ENCODE measurements around the gene METAP1.
"Not testable (repeated sequence)": the region's sequence is repeated elsewhere in the genome, so short reads cannot be mapped to it uniquely, and the experiment has no call there.

The METAP1 gene

DNA sequence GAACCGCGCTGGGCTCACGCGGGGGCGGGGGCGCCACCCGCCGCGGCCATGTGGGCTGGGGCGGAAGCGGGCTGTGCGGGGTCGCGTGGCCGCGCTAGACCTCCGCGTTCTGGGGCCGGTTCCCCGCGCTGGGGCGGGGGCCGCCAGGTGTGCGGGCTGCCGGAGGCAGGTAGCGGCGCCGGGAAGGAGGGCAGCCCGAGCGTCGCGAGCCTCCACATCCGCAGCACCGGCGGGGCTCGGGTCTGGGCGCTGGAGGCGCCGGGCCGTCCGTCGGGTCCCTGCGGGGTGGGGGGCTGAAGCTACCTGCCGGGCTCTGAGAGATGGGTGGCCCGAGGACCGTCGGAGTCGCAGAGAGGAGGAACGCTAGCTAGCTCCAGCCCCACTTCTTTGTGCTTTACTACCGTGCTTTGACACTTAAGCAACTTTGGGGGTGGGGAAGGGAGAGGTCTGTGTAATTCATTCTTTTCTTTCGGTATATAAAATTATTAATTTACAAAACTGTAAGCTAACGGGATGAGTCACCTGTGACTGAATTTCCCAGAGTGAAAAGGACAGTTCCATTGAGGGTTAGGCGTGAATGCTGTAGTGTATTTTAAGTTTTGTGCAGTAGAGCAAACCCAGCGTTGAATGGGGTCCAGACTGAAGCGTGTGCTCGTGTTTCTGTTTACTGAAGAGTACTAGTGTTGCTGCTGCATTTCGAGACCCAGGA is 689 bp downstream of the METAP1 start:
- in situ Hi-C loops (cut with HindIII; ENCODE audit: low sequenced_read_pairs) = loop anchor here (5.0 kb wide), 1 partner anchor 51 kb away; no protein-coding TSS in a partner anchor

- in situ Hi-C loops (cut with HindIII; ENCODE audit: low sequenced_read_pairs) = loop anchor here (5.0 kb wide), 1 partner anchor 51 kb away; no protein-coding TSS in a partner anchor
Observed at GRCh38 chr4:98996765-98997068, 1.2 kb downstream of the METAP1 start.

DNA sequence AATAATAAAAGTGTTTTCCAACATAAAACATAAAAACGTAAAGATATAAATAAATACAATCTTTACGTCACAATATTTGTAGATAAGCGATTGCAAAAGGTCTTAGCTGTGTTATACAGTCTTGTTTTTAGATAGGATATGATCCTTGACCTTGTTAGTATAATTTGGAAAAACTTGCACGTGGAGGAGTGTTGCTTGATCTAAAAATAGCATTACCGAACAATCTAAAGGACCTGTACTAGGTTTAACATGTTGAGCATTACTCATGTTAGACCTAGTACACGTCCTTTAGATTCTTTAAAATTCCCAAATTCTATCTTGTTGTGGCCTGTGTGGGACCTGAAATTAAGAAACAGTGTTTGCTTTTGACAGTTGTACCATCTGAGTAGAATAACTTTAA is 1.6 kb downstream of the METAP1 start:
- in situ Hi-C loops (cut with HindIII; ENCODE audit: low sequenced_read_pairs) = loop anchor here (5.0 kb wide), 1 partner anchor 50 kb away; no protein-coding TSS in a partner anchor

GRCh38 chr4:98998551-98998950 is 3.0 kb downstream of the METAP1 start:
- in situ Hi-C loops (cut with HindIII; ENCODE audit: low sequenced_read_pairs) = loop anchor here (5.0 kb wide), 1 partner anchor 49 kb away; no protein-coding TSS in a partner anchor

GRCh38 chr4:99002279-99002678 is 6.8 kb downstream of the METAP1 start:
- in situ Hi-C loops (cut with HindIII; ENCODE audit: low sequenced_read_pairs) = no loop called here

GRCh38 chr4:99008051-99008450 is 12.5 kb downstream of the METAP1 start:
- in situ Hi-C loops (cut with HindIII; ENCODE audit: low sequenced_read_pairs) = no loop called here

GRCh38 chr4:99011910-99012309 is 16.4 kb downstream of the METAP1 start:
- in situ Hi-C loops (cut with HindIII; ENCODE audit: low sequenced_read_pairs) = no loop called here

DNA sequence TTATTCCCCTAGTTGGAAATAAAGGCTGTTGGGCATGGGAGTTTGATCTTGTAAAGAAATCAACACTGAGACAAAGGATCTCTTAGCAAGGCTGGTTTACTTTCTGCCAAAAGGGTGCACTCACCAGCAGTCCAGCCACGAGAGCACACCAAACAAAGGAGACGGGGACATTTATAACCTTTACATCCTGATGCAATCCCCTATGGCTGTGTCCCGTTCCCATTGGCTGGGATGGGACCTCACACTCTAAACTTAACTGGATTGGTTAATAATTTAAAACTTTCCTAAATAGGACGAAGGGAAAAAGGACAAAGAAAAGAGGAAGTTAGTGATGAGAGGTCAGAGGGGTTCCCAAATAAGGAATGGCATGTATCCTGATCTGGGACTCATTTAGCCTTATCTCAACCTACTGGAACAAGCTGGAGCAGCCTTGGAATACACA is 17.9 kb downstream of the METAP1 start:
- in situ Hi-C loops (cut with HindIII; ENCODE audit: low sequenced_read_pairs) = no loop called here

DNA sequence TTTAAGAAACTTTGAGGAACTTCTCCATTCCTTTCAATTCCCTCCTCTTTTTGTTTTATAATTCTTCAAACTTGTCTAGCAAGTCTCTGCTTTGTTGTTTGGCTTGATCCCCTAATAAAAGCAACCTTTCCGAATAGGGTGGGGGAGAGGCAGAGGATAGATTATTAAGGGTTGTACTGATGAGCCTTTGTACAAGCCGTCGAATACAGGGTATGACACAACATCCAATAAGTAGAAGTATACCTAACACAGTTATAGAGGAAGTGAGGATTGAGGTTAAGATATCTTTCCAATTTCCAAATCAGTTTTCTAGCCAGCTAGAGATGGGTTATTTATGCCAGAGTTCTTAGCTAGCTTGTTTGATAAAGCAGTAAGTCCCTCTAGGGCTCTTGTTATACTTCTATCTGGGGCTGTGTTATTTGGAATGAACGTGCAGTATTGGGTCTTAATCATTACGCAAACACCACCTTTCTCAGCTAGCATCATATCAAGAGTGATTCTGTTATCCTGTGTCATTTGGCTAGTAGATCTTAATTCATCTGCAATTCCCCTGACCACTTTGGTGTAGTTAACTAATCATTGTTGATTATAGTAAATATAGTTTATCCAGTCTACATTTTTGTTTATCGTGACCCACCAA is 18.5 kb downstream of the METAP1 start:
- in situ Hi-C loops (cut with HindIII; ENCODE audit: low sequenced_read_pairs) = no loop called here

- in situ Hi-C loops (cut with HindIII; ENCODE audit: low sequenced_read_pairs) = no loop called here
Observed at GRCh38 chr4:99021386-99021785, 25.9 kb downstream of the METAP1 start.

DNA sequence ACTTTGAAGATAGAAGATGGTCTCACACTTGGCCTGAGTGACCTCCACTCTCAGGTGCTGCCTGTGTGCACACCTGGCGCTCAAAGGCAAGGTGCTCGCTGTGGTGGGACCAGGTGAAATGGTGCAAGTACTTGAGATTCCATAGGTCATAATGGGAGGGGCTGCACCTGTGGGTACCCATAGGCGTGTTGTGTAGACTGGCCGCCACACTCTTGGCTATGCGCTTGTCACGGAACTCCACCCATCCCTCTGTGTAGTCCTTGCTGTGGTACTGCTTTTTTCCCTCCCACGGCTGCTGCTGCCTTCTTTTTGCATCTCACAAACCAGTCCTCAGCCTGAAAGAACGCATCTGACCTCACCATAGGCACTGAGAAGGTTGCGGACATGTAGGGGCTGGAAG is 27.0 kb downstream of the METAP1 start:
- in situ Hi-C loops (cut with HindIII; ENCODE audit: low sequenced_read_pairs) = no loop called here

DNA sequence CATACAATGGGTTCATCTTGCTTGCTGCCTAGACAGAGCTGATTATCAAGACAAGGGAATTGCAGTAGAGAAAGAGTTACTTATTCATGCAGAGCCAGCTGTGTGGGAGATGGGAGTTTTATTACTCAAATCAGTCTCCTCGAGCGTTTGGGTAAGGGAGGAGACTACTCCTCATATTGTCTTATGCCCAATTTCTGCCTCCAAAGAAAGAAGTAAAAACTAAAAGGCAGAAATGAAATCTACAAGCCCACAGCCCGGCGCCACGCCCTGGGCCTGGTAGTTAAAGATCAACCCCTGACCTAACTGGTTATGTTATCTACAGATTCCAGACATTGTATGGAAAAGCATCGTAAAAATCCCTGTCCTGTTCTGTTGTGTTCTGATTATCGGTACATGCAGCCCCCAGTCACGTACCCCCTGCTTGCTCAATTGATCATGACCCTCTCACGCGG is 28.3 kb downstream of the METAP1 start:
- in situ Hi-C loops (cut with HindIII; ENCODE audit: low sequenced_read_pairs) = not testable (repeated sequence)

DNA sequence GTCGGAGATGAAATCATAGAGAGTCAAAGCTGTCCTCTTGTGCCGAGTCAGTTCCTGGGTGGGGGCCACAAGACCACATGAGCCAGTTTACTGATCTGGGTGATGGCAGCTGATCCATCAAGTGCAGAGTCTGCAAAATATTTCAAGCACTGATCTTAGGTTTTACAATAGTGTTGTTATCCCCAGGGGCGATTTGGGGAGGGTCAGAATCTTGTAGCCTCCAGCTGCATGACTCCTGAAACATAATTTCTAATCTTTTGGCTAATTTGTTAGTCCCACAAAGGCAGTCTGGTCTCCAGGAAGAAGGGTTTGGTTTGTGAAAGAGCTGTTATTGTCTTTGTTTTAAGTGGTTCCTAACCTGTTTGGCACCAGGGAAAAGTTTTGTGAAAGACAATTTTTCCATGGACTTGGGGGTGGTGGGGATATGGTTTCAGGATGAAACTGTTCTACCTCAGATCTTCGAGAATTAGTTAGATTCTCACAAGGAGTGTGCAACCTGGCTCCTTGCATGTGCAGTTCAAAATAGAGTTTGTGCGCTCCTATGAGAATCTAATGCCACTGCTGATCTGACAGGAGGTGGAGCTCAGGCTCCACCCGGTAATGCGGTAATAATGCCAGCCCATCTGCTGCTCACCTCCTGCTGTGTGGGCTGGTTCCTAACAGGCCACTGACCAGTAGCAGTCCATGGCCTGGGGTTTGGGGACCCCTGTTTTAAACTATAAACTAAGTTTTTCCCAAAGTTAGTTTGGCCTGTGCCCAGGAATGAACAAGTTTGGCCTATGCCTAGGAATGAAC is 29.2 kb downstream of the METAP1 start:
- in situ Hi-C loops (cut with HindIII; ENCODE audit: low sequenced_read_pairs) = no loop called here

- in situ Hi-C loops (cut with HindIII; ENCODE audit: low sequenced_read_pairs) = no loop called here
Observed at GRCh38 chr4:99025506-99025905, 30.0 kb downstream of the METAP1 start.

DNA sequence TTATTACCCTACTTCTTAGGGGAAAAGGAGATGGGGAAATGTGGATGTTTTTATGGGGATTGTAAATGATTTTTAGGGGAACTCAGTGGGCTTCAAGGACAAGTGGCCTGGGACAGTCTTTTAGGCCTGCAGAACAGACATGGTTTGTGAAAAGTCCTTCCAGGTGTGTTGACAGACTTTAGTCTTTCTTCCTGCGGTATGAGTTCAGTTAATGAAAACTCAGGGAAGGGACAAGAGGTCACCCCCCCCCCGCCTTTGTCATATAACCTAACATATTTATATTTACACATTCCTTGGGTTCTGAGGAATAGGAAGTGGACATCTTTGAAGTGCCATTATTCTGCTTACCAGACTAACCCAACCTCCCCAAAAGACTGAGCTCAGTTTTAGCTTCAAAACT is 31.8 kb downstream of the METAP1 start:
- in situ Hi-C loops (cut with HindIII; ENCODE audit: low sequenced_read_pairs) = no loop called here

- in situ Hi-C loops (cut with HindIII; ENCODE audit: low sequenced_read_pairs) = no loop called here
Observed at GRCh38 chr4:99028187-99028586, 32.7 kb downstream of the METAP1 start.

GRCh38 chr4:99029018-99029735 is 33.7 kb downstream of the METAP1 start:
- in situ Hi-C loops (cut with HindIII; ENCODE audit: low sequenced_read_pairs) = no loop called here

- in situ Hi-C loops (cut with HindIII; ENCODE audit: low sequenced_read_pairs) = no loop called here
Observed at GRCh38 chr4:99029852-99030251, 34.3 kb downstream of the METAP1 start.

DNA sequence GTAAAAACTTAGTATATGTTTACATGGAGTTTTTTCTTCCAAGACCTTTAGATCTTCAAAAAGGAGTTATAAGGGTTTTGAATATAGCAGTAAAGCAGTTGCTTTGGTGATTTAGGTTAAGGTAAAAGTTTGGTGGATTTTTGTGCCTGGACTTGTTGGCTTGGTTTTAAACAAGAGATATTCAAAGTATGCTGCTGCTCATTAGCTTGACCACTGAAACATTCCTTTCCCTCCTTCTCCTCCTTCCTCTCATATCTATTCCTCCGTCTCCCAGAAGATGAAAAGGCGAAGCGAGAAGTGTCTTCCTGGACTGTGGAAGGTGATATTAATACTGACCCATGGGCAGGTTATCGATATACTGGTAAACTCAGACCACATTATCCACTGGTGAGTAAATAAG is 38.4 kb downstream of the METAP1 start:
- in situ Hi-C loops (cut with HindIII; ENCODE audit: low sequenced_read_pairs) = no loop called here

DNA sequence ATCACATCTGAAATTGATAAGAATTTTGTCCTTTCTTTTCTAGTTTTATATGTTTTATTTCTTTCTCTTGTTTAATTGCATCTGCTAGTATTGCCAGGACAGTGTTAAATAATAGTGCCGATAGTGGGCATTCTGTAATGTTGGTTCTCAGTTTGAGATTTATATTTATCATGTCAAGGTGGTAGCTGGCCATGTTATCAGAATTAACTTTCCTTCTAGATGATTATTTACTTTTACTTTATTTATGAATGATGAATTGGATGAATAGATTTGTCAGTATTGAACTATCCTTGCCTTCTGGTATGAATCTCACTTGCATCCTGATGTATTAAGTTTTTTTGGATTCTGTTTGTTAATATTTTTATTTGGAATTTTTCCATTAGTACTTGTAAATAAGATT is 42.7 kb downstream of the METAP1 start:
- in situ Hi-C loops (cut with HindIII; ENCODE audit: low sequenced_read_pairs) = no loop called here

DNA sequence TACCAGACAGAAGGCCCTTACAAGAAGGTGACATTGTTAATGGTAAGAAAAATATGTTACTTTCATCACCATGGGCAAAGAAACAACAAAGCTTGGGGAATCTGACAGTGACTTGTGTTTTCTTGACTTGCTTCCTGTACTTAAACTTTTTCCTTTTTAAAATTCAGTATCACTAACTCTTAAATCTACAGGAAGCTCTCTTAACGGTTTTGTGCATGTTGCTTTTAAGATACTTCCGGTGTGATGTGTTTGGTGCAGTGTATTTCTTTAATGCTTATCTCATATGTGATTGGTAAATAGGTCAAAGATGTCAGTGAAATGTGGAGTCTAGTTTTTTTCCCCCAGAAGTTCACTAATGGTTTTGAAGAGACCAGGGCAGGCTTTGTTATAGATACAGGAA is 47.8 kb downstream of the METAP1 start:
- in situ Hi-C loops (cut with HindIII; ENCODE audit: low sequenced_read_pairs) = no loop called here

Measured in endothelial cell of hepatic sinusoid (primary cell).